Activated naive CD8-positive, alpha-beta T cell (primary cell): ENCODE results near the gene PSMD6.
A peak's percentile ranks its signal among the peaks of the same experiment; 100 is the strongest.

ENCODE experiments used
- H3K27ac Mint-ChIP-seq: one replicate; pipeline ENCODE4 v1.8.0; 2021; ENCODE audit warnings: mixed read lengths
- H3K27me3 Mint-ChIP-seq: one replicate; pipeline ENCODE4 v1.8.0; 2021; ENCODE audit warnings: mixed read lengths
- H3K36me3 Mint-ChIP-seq: one replicate; pipeline ENCODE4 v1.8.0; 2021; ENCODE audit warnings: mixed read lengths
- H3K4me1 Mint-ChIP-seq: one replicate; pipeline ENCODE4 v1.8.0; 2021; ENCODE audit warnings: low read depth, mixed read lengths
- H3K4me3 Mint-ChIP-seq: one replicate; pipeline ENCODE4 v1.8.0; 2021; ENCODE audit warnings: mild to moderate bottlenecking, mixed read lengths
- H3K9me3 Mint-ChIP-seq: one replicate; pipeline ENCODE4 v1.8.0; 2021; ENCODE audit warnings: low read depth, mixed read lengths

The PSMD6 gene

DNA sequence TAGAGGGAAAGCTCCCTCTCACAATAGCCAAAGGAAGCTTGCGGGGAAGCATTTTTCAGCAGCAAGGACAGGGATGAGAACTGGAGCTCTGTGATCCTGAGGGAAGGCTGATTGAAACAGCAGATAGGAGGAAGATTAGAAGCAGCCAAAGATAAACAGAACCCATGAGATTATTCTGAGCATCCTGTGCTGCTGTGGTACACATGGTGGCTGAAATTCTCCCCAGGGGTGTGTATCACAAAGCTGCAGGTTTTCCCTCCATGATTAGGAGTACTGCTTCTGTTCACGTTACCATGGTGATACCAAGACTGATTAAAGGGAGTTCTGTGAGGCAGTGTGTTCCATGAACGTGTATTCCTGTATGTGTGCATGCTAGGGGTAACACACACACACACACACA, 30.3 kb upstream of the PSMD6 start:
- Mint-ChIP-seq H3K27ac (no peak overlapping the region), H3K36me3 (no peaks in the 10 kb centered on the region), H3K4me1 (no peaks in the 10 kb centered on the region), H3K9me3 (no peaks in the 10 kb centered on the region), H3K4me3 (no peak overlapping the region), H3K27me3 (peaks cover 14% of the 10 kb centered on the region)

DNA sequence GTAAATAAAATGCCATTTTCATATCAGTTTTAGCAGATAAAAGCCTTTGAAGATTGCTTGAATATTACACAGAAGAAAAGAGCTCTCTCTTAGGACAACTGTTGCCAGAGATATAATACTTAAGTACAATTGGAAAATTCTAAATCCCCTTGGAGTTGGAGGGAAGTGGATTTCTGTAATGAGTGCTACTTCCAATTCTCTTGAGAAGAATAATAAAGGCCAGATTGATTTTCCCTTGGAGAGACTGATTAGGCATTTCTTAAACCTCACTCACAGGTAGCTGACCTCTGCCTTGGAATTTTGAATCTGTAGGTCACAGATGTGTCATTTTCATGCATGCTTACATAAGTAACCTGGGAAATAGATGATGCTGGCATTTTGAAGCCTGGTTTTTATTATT, 29.8 kb upstream of the PSMD6 start:
- Mint-ChIP-seq H3K4me1 (no peaks in the 10 kb centered on the region), H3K27me3 (peaks cover 14% of the 10 kb centered on the region), H3K36me3 (no peaks in the 10 kb centered on the region), H3K9me3 (no peaks in the 10 kb centered on the region), H3K4me3 (no peak overlapping the region), H3K27ac (no peak overlapping the region)

GRCh38 chr3:64049832-64050231, 26.5 kb upstream of the PSMD6 start:
- no peak overlapping the region for H3K4me3 Mint-ChIP-seq
- H3K4me1 Mint-ChIP-seq = no peaks in the 10 kb centered on the region
- H3K27ac Mint-ChIP-seq = no peak overlapping the region
- no peaks in the 10 kb centered on the region for H3K9me3 Mint-ChIP-seq
- no peaks in the 10 kb centered on the region for H3K36me3 Mint-ChIP-seq
- peaks cover 20% of the 10 kb centered on the region for H3K27me3 Mint-ChIP-seq

GRCh38 chr3:64049136-64049535, 25.8 kb upstream of the PSMD6 start:
- H3K36me3 Mint-ChIP-seq = no peaks in the 10 kb centered on the region

GRCh38 chr3:64048631-64049061, 25.4 kb upstream of the PSMD6 start:
- Mint-ChIP-seq H3K4me3 (no peak overlapping the region), H3K9me3 (no peaks in the 10 kb centered on the region), H3K4me1 (no peaks in the 10 kb centered on the region), H3K27me3 (peaks cover 28% of the 10 kb centered on the region), H3K27ac (no peak overlapping the region), H3K36me3 (no peaks in the 10 kb centered on the region)

More at GRCh38 chr3:64049136-64049535, 25.8 kb upstream of the PSMD6 start:
- H3K9me3 Mint-ChIP-seq = no peaks in the 10 kb centered on the region
- H3K4me1 Mint-ChIP-seq = no peaks in the 10 kb centered on the region
- H3K27ac Mint-ChIP-seq = no peak overlapping the region
- no peak overlapping the region for H3K4me3 Mint-ChIP-seq
- H3K27me3 Mint-ChIP-seq = peaks cover 23% of the 10 kb centered on the region

- Mint-ChIP-seq H3K27ac (no peak overlapping the region), H3K4me3 (no peak overlapping the region), H3K4me1 (no peaks in the 10 kb centered on the region), H3K27me3 (peaks cover 32% of the 10 kb centered on the region), H3K9me3 (no peaks in the 10 kb centered on the region), H3K36me3 (no peaks in the 10 kb centered on the region)
Measured at GRCh38 chr3:64047787-64048186, 24.5 kb upstream of the PSMD6 start.

GRCh38 chr3:64046996-64047594, 23.8 kb upstream of the PSMD6 start:
- no peaks in the 10 kb centered on the region for H3K36me3 Mint-ChIP-seq
- no peak overlapping the region for H3K27ac Mint-ChIP-seq
- no peaks in the 10 kb centered on the region for H3K4me1 Mint-ChIP-seq
- peaks cover 33% of the 10 kb centered on the region for H3K27me3 Mint-ChIP-seq
- no peak overlapping the region for H3K4me3 Mint-ChIP-seq
- no peaks in the 10 kb centered on the region for H3K9me3 Mint-ChIP-seq

DNA sequence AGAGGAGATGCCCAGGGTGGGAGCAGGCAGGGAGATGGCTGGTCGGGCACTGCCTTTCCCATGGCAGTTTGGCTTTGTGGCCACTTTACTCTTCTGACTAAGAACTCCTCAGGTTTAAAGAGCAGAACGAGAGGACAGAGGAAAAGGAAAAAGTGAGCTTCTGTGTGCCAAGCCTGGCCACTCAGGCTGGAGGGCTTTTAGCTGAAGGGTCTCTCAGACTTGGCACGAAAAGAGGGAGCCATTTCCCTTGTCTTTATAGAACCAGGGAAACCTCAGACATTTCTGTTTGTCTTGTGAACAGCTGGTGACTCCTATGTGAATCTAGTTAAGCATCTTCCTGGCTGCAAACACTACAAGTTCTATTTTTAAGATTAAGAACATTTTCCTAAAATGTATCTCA, 23.3 kb upstream of the PSMD6 start:
- no peaks in the 10 kb centered on the region for H3K4me1 Mint-ChIP-seq
- H3K27ac Mint-ChIP-seq = no peak overlapping the region
- no peaks in the 10 kb centered on the region for H3K36me3 Mint-ChIP-seq
- H3K9me3 Mint-ChIP-seq = no peaks in the 10 kb centered on the region
- no peak overlapping the region for H3K4me3 Mint-ChIP-seq
- H3K27me3 Mint-ChIP-seq = peaks cover 34% of the 10 kb centered on the region

DNA sequence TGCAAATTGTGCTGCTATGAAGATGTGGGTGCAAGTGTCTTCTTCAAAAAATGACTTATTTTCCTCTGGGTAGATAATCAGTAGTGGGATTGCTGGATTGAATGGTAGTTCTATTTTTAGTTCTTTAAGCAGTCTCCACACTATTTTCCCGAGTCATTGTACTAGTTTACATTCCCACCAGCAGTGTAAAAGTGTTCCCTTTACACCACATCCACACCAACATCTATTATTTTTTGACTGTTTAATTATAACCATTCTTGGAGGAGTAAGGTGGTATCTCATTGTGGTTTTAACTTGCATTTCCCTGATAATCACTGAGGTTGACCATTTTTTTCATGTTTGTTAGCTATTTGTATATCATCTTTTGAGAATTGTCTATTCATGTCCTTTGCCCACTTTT, 19.7 kb upstream of the PSMD6 start:
- Mint-ChIP-seq H3K4me3 (no peak overlapping the region), H3K27me3 (peaks cover 25% of the 10 kb centered on the region), H3K9me3 (no peaks in the 10 kb centered on the region), H3K36me3 (no peaks in the 10 kb centered on the region), H3K4me1 (no peaks in the 10 kb centered on the region), H3K27ac (no peak overlapping the region)

DNA sequence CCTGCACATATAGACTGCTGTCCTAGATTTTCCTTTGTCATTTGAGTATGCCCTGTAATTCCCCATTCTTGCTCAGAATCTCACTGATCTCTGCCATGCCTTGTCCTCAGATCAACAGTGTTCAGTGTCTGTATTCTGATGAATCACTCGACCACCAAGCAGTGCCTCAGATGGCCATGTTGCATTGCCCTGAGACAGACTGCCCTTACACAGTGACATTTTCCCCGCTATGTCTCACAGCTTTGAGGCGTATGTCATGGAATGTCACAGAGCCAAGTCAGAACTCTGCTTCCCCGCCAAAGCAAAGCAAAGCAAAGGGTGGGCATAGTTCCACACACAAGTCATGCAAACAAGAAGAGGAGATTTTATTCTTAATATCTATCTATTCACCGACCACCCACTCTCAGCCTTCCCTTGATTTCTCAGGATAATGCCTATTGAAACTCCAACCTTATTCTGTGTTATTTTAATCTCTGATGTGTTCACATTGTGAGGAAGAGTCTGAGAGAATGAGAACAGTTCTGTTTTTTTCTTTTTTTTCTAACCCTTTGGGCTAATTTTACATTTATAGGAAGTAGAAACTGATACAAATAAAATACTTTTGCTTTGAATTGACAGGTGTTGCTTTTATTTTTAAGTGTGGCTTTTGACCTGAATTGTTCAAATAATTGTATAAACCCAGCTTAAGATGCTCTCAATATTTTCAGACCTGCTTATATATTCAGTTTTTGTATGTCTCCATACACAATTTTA, 16.9 kb upstream of the PSMD6 start:
- no peaks in the 10 kb centered on the region for H3K9me3 Mint-ChIP-seq
- no peaks in the 10 kb centered on the region for H3K36me3 Mint-ChIP-seq
- no peaks in the 10 kb centered on the region for H3K4me1 Mint-ChIP-seq
- peak overlapping the region; percentile 36 for H3K27ac Mint-ChIP-seq
- H3K27me3 Mint-ChIP-seq = peaks cover 17% of the 10 kb centered on the region
- no peak overlapping the region for H3K4me3 Mint-ChIP-seq

DNA sequence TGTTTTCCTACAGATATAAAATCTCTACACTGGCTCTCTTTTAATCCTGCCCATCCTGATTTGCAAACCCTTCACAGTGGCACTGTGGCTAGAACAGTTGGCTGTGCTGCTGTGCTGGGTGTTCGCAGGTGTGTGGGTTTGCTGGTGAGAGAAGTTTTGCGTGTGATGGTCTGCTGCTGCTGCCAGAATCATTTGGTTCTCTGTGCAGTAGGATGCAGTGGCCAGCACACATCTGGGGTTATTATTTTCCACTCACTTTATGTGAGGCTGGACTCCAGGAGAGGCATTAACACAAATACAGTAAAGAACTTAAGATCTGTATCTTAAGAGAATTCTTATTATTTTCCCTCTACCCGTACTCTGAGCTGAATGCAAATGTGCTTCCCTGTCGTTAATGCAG, 16.0 kb upstream of the PSMD6 start:
- peaks cover 14% of the 10 kb centered on the region for H3K27me3 Mint-ChIP-seq
- no peaks in the 10 kb centered on the region for H3K9me3 Mint-ChIP-seq
- no peak overlapping the region for H3K4me3 Mint-ChIP-seq
- H3K4me1 Mint-ChIP-seq = no peaks in the 10 kb centered on the region
- no peaks in the 10 kb centered on the region for H3K36me3 Mint-ChIP-seq
- H3K27ac Mint-ChIP-seq = no peak overlapping the region

DNA sequence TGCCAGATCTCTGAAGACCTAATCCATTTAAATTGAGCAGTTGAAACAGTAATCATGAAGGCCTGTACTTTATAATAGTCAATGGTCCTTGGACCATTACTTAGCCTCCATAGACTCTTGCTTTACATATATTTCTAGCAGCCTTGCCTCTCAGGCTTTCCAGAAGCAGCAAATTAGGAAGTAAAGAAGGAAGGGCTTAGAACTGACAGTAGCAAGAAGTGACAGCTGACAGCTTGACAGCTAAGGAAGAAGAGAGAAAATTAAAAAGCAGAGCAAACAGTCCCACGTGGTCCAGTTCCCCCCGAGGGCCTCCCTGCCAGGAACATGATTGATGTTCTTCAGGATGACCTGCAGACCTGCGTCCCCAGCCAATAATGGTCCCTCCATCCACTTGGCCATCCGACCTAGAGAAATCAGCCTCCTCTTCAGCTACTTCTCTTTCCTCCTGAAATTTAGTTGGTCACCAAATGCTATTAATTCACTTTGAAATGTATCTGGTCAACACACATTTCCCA, 15.0 kb upstream of the PSMD6 start:
- H3K9me3 Mint-ChIP-seq = no peaks in the 10 kb centered on the region
- H3K27me3 Mint-ChIP-seq = peaks cover 8% of the 10 kb centered on the region
- no peaks in the 10 kb centered on the region for H3K4me1 Mint-ChIP-seq
- H3K36me3 Mint-ChIP-seq = no peaks in the 10 kb centered on the region
- no peak overlapping the region for H3K4me3 Mint-ChIP-seq
- H3K27ac Mint-ChIP-seq = no peak overlapping the region

- no peak overlapping the region for H3K27ac Mint-ChIP-seq
- H3K9me3 Mint-ChIP-seq = no peaks in the 10 kb centered on the region
- peaks cover 2% of the 10 kb centered on the region for H3K27me3 Mint-ChIP-seq
- H3K4me1 Mint-ChIP-seq = no peaks in the 10 kb centered on the region
- H3K4me3 Mint-ChIP-seq = no peak overlapping the region
- no peaks in the 10 kb centered on the region for H3K36me3 Mint-ChIP-seq
Measured at GRCh38 chr3:64037084-64037483, 13.8 kb upstream of the PSMD6 start.

- Mint-ChIP-seq H3K4me1 (peaks cover 7% of the 10 kb centered on the region), H3K27ac (no peak overlapping the region), H3K27me3 (peaks cover 10% of the 10 kb centered on the region), H3K4me3 (no peak overlapping the region), H3K36me3 (no peaks in the 10 kb centered on the region), H3K9me3 (no peaks in the 10 kb centered on the region)
Measured at GRCh38 chr3:64033069-64033468, 9.8 kb upstream of the PSMD6 start.

GRCh38 chr3:64031540-64032508, 8.5 kb upstream of the PSMD6 start:
- Mint-ChIP-seq H3K4me1 (peaks cover 7% of the 10 kb centered on the region), H3K36me3 (no peaks in the 10 kb centered on the region), H3K27ac (no peak overlapping the region), H3K4me3 (no peak overlapping the region), H3K27me3 (peaks cover 17% of the 10 kb centered on the region), H3K9me3 (no peaks in the 10 kb centered on the region)
